Astrocyte (in vitro differentiated cells and primary cell): Measurements from ENCODE around the gene FGD5. TPM values are rescaled to one million over a fixed set of nuclear protein-coding genes. Genes with fewer than 3 reads are reported as not detected.

Source experiments
- DNase-seq: peaks from one replicate; pipeline ENCODE4 v3.0.0-alpha.2; 2010; ENCODE audit warnings: low read depth
- FAIRE-seq: peaks from 2 replicates; lab custom pipeline; 2011; peaks lifted over from hg19 to GRCh38; lab: Jason Lieb, UNC
- H2AFZ ChIP-seq: 2 replicates; pipeline ENCODE4 v1.6.0; 2012; ENCODE audit warnings: low read depth, low read length, inconsistent platforms
- H3K27ac ChIP-seq: 2 replicates; pipeline ENCODE4 v1.5.1; 2011; ENCODE audit warnings: low read depth, low read length, inconsistent platforms
- H3K27me3 ChIP-seq: 2 replicates; pipeline ENCODE4 v1.6.0; 2011; ENCODE audit warnings: low read length, inconsistent platforms; ENCODE audit not compliant: insufficient read depth
- H3K36me3 ChIP-seq: 2 replicates; pipeline ENCODE4 v1.5.1; 2011; ENCODE audit warnings: low read length, inconsistent platforms; ENCODE audit not compliant: insufficient read depth
- H3K4me1 ChIP-seq: 2 replicates; pipeline ENCODE4 v1.5.1; 2011; ENCODE audit warnings: low read length, inconsistent platforms; ENCODE audit not compliant: insufficient read depth
- H3K4me2 ChIP-seq: 2 replicates; pipeline ENCODE4 v1.6.0; 2012; ENCODE audit warnings: low read length, inconsistent platforms
- H3K4me3 ChIP-seq: 2 replicates; pipeline ENCODE4 v1.5.1; 2011; ENCODE audit warnings: low read depth, mild to moderate bottlenecking, low read length, inconsistent platforms; ENCODE audit not compliant: insufficient read depth
- H3K79me2 ChIP-seq: 2 replicates; pipeline ENCODE4 v1.6.0; 2012; ENCODE audit warnings: mild to moderate bottlenecking, low read length, inconsistent platforms; ENCODE audit not compliant: insufficient read depth
- H3K9ac ChIP-seq: 2 replicates; pipeline ENCODE4 v1.6.0; 2012; ENCODE audit warnings: mild to moderate bottlenecking, low read length, inconsistent platforms
- H3K9me3 ChIP-seq: 2 replicates; pipeline ENCODE4 v1.5.1; 2012; ENCODE audit warnings: low read depth, mild to moderate bottlenecking, low read length, inconsistent platforms; ENCODE audit not compliant: insufficient read depth
- H4K20me1 ChIP-seq: 2 replicates; pipeline ENCODE4 v1.6.0; 2012; ENCODE audit warnings: low read length, inconsistent platforms; ENCODE audit not compliant: insufficient read depth
- H3K27ac Mint-ChIP-seq: one replicate; pipeline ENCODE4 v1.8.0; 2021; ENCODE audit warnings: mild to moderate bottlenecking, mixed read lengths; ENCODE audit not compliant: unreplicated experiment
- H3K27me3 Mint-ChIP-seq: one replicate; pipeline ENCODE4 v1.8.0; 2021; ENCODE audit warnings: low read depth, mixed read lengths; ENCODE audit not compliant: unreplicated experiment
- H3K36me3 Mint-ChIP-seq: one replicate; pipeline ENCODE4 v1.8.0; 2021; ENCODE audit warnings: low read depth, mixed read lengths; ENCODE audit not compliant: unreplicated experiment
- H3K4me1 Mint-ChIP-seq: one replicate; pipeline ENCODE4 v1.8.0; 2021; ENCODE audit warnings: low read depth, mixed read lengths; ENCODE audit not compliant: unreplicated experiment
- H3K4me3 Mint-ChIP-seq: one replicate; pipeline ENCODE4 v1.8.0; 2021; ENCODE audit warnings: mild to moderate bottlenecking, moderate library complexity, mixed read lengths; ENCODE audit not compliant: unreplicated experiment
- H3K9me3 Mint-ChIP-seq: one replicate; pipeline ENCODE4 v1.8.0; 2021; ENCODE audit warnings: mild to moderate bottlenecking, mixed read lengths; ENCODE audit not compliant: unreplicated experiment
- CTCF ChIP-seq: IDR thresholded peaks from 2 replicates; pipeline ENCODE4 v1.5.1; 2011; ENCODE audit warnings: low read depth, mild to moderate bottlenecking, inconsistent platforms, low read length, moderate library complexity; ENCODE audit not compliant: insufficient read depth
- EZH2 ChIP-seq: IDR thresholded peaks from 2 replicates; pipeline ENCODE4 v1.6.1; 2012; ENCODE audit warnings: mild to moderate bottlenecking, low read length, inconsistent platforms; ENCODE audit not compliant: insufficient read depth
- total RNA-seq: library from RNA; stranded (reverse); gene quantifications from 2 replicates; pipeline ENCODE4 v1.2.1, GENCODE V29; 2021

Gene FGD5
- total RNA-seq, 1 donor from 2014 or later: 2.0 TPM

GRCh38 chr3:14935592-14936345, 117.0 kb downstream of the FGD5 start:
- Mint-ChIP-seq H3K36me3 (no peaks in the 10 kb centered on the region), H3K27me3 (peaks cover 5% of the 10 kb centered on the region), H3K27ac (no peak overlapping the region), H3K4me1 (peaks cover 4% of the 10 kb centered on the region), H3K4me3 (no peak overlapping the region), H3K9me3 (no peaks in the 10 kb centered on the region)
- no peaks in the 10 kb centered on the region for H3K27me3 ChIP-seq
- no peak overlapping the region for H3K4me3 ChIP-seq
- no peaks in the 10 kb centered on the region for H3K4me1 ChIP-seq
- FAIRE-seq: no peak
- DNase-seq: no peak
- no peak overlapping the region for H3K4me2 ChIP-seq
- H3K27ac ChIP-seq: no peak overlapping the region
- H3K36me3 ChIP-seq: no peaks in the 10 kb centered on the region
- H4K20me1 ChIP-seq: no peaks in the 10 kb centered on the region
- no peak for TF ChIP-seq CTCF
- H3K9ac ChIP-seq: no peak overlapping the region
- H3K79me2 ChIP-seq: no peaks in the 10 kb centered on the region
- no peak overlapping the region for H2AFZ ChIP-seq
- H3K9me3 ChIP-seq: no peaks in the 10 kb centered on the region

- H3K79me2 ChIP-seq: peaks cover 12% of the 10 kb centered on the region
- no peaks in the 10 kb centered on the region for H3K9me3 ChIP-seq
- TF ChIP-seq CTCF (no peak), EZH2 (no peak)
- H2AFZ ChIP-seq: no peak overlapping the region
- no peak overlapping the region for H3K27ac Mint-ChIP-seq
- no peak overlapping the region for H3K4me3 ChIP-seq
- H3K27me3 ChIP-seq: no peaks in the 10 kb centered on the region
- peaks cover 1% of the 10 kb centered on the region for H3K36me3 ChIP-seq
- no peak overlapping the region for H3K9ac ChIP-seq
- no peak overlapping the region for H3K4me3 Mint-ChIP-seq
- H4K20me1 ChIP-seq: peaks cover 26% of the 10 kb centered on the region
- DNase-seq (no peak), FAIRE-seq (no peak)
- peaks cover 2% of the 10 kb centered on the region for H3K27me3 Mint-ChIP-seq
- peaks cover 11% of the 10 kb centered on the region for H3K4me1 Mint-ChIP-seq
- H3K4me2 ChIP-seq: no peak overlapping the region
- no peaks in the 10 kb centered on the region for H3K4me1 ChIP-seq
- peaks cover 1% of the 10 kb centered on the region for H3K36me3 Mint-ChIP-seq
- H3K27ac ChIP-seq: no peak overlapping the region
- no peaks in the 10 kb centered on the region for H3K9me3 Mint-ChIP-seq
Observed at GRCh38 chr3:14938954-14939353, 120.2 kb downstream of the FGD5 start.

GRCh38 chr3:14941871-14942270, 123.1 kb downstream of the FGD5 start:
- Mint-ChIP-seq H3K4me1 (peaks cover 11% of the 10 kb centered on the region), H3K9me3 (no peaks in the 10 kb centered on the region), H3K36me3 (peaks cover 8% of the 10 kb centered on the region), H3K27me3 (peaks cover 2% of the 10 kb centered on the region), H3K4me3 (no peak overlapping the region), H3K27ac (no peak overlapping the region)
- Histone ChIP-seq H2AFZ (no peak overlapping the region), H3K4me1 (peaks cover 6% of the 10 kb centered on the region), H3K27ac (no peak overlapping the region), H3K36me3 (peaks cover 13% of the 10 kb centered on the region), H4K20me1 (peaks cover 47% of the 10 kb centered on the region), H3K4me3 (no peak overlapping the region), H3K4me2 (no peak overlapping the region), H3K9ac (no peak overlapping the region), H3K9me3 (no peaks in the 10 kb centered on the region), H3K79me2 (peaks cover 40% of the 10 kb centered on the region), H3K27me3 (no peaks in the 10 kb centered on the region)
- FAIRE-seq (no peak), DNase-seq (no peak)
- TF ChIP-seq CTCF (no peak), EZH2 (no peak)
